HG03175 (cell line): ENCODE data around the gene NKX2-3.

ENCODE experiments used
- ATAC-seq: cut with Tn5 transposase; IDR thresholded peaks from one replicate; pipeline ENCODE4 v1.9.1; 2021; ENCODE audit warnings: mild to moderate bottlenecking, moderate library complexity; ENCODE audit not compliant: unreplicated experiment

Gene NKX2-3

GRCh38 chr10:99537989-99538917 is 5.5 kb downstream of the NKX2-3 start:
- ATAC-seq = no peak

- no peak for ATAC-seq
Measured at GRCh38 chr10:99539120-99539519, 6.4 kb downstream of the NKX2-3 start.

- no peak for ATAC-seq
Measured at GRCh38 chr10:99539820-99540219, 7.1 kb downstream of the NKX2-3 start.

- no peak for ATAC-seq
Measured at GRCh38 chr10:99540306-99540656, 7.5 kb downstream of the NKX2-3 start.

GRCh38 chr10:99540657-99541531 is 8.2 kb downstream of the NKX2-3 start:
- ATAC-seq = no peak

GRCh38 chr10:99544322-99544721 is 11.6 kb downstream of the NKX2-3 start:
- no peak for ATAC-seq

GRCh38 chr10:99548041-99548530 is 15.3 kb downstream of the NKX2-3 start:
- no peak for ATAC-seq

GRCh38 chr10:99551158-99551557 is 18.4 kb downstream of the NKX2-3 start:
- ATAC-seq = no peak

- ATAC-seq = no peak
Measured at GRCh38 chr10:99551616-99552015, 18.9 kb downstream of the NKX2-3 start.

- no peak for ATAC-seq
Measured at GRCh38 chr10:99555371-99555770, 22.6 kb downstream of the NKX2-3 start.

GRCh38 chr10:99555825-99556523 is 23.2 kb downstream of the NKX2-3 start:
- ATAC-seq = peak; percentile 92

GRCh38 chr10:99557044-99557443 is 24.3 kb downstream of the NKX2-3 start:
- ATAC-seq = no peak

GRCh38 chr10:99558708-99559107 is 26.0 kb downstream of the NKX2-3 start:
- no peak for ATAC-seq

- ATAC-seq = no peak
Measured at GRCh38 chr10:99560277-99561126, 27.8 kb downstream of the NKX2-3 start.

GRCh38 chr10:99562631-99563030 is 29.9 kb downstream of the NKX2-3 start:
- ATAC-seq = no peak

GRCh38 chr10:99564361-99564760 is 31.6 kb downstream of the NKX2-3 start:
- ATAC-seq = no peak

GRCh38 chr10:99565166-99565565 is 32.4 kb downstream of the NKX2-3 start:
- ATAC-seq = no peak

- ATAC-seq = no peak
Measured at GRCh38 chr10:99569253-99569939, 36.7 kb downstream of the NKX2-3 start.

GRCh38 chr10:99569961-99570360 is 37.2 kb downstream of the NKX2-3 start:
- ATAC-seq = no peak

- ATAC-seq = no peak
Measured at GRCh38 chr10:99571816-99572215, 39.1 kb downstream of the NKX2-3 start.
